Aorta (tissue), 5 donors: ENCODE results near the gene LOXL1. TPM values are rescaled to one million over a fixed set of nuclear protein-coding genes. Genes with fewer than 3 reads are reported as not detected.

Experiments
- ATAC-seq: fragments of 200-7000 bp; cut with Tn5 transposase; one replicate; pipeline ENCODE4 v1.9.1; 2022; ENCODE audit warnings: moderate library complexity; ENCODE audit not compliant: low FRiP score
- DNase-seq, 2 donors: peaks; one replicate each; pipeline ENCODE4 v3.0.0-alpha.2; 2020
- H3K27ac ChIP-seq, 2 donors: one replicate each; pipeline ENCODE4 v1.5.1; 2013; ENCODE audit warnings: low read length in 2 of 2, mild to moderate bottlenecking in 2 of 2, moderate library complexity in 2 of 2, control low read depth in 1 of 2, inconsistent platforms in 1 of 2, low read depth in 1 of 2
- H3K27me3 ChIP-seq, 2 donors: one replicate each; pipeline ENCODE4 v1.6.1; 2013; ENCODE audit warnings: control low read depth in 1 of 2, low read length in 1 of 2, mild to moderate bottlenecking in 1 of 2, moderate library complexity in 1 of 2; ENCODE audit not compliant: insufficient read depth in 2 of 2, control insufficient read depth in 1 of 2
- H3K36me3 ChIP-seq, 2 donors: one replicate each; pipeline ENCODE4 v1.6.1; 2013; ENCODE audit warnings: control low read depth in 1 of 2, low read length in 1 of 2, mild to moderate bottlenecking in 1 of 2; ENCODE audit not compliant: insufficient read depth in 2 of 2, control insufficient read depth in 1 of 2
- H3K4me1 ChIP-seq, 2 donors: one replicate each; pipeline ENCODE4 v1.6.1; 2013; ENCODE audit warnings: low read length in 2 of 2, control low read depth in 1 of 2, mild to moderate bottlenecking in 1 of 2, moderate library complexity in 1 of 2; ENCODE audit not compliant: insufficient read depth in 2 of 2, control insufficient read depth in 1 of 2
- H3K4me3 ChIP-seq, 2 donors: one replicate each; pipeline ENCODE4 v1.5.1; 2013; ENCODE audit warnings: low read length in 2 of 2, control low read depth in 1 of 2, mild to moderate bottlenecking in 1 of 2
- H3K9me3 ChIP-seq: one replicate; pipeline ENCODE4 v1.6.1; 2013; ENCODE audit warnings: mild to moderate bottlenecking, low read length; ENCODE audit not compliant: control insufficient read depth
- WGBS, 2 donors: extraction: QIAGEN DNeasy Blood & Tissue Kit; methylation state at CpG; one replicate each; pipeline ENCODE4 v1.1.7; 2013; 5-methylcytosine and 5-hydroxymethylcytosine counted together
- intact Hi-C, 2 donors: fragments of 100-400 bp; cut with DNase I; formaldehyde crosslinking; loops; one replicate each; pipeline versions ENCODE4 v1.14.2 to v1.15.0; 2022
- polyA plus RNA-seq, 2 donors: library from polyadenylated mRNA; stranded (reverse); fragments of 200-250 nt; gene quantifications; one replicate each; pipeline ENCODE4 v1.2.3, GENCODE V29; 2013
- total RNA-seq, 2 donors: library from RNA; stranded (reverse); fragmentation: NEBNext Ultra II Directional; extraction: Animal tissue kit (Norgen Biotek cat#: 25700); gene quantifications; one replicate each; pipeline ENCODE4 v1.2.1, GENCODE V29; 2021
- donor health status: healthy with polysubstance abuse.
- donor health status: Bipolar disorder and iron deficiency.
- donor health status: DM: no; HTN: no; CAD: no.
- donor health status: DM: no; HTN: no; CAD: no.
- donor health status: DM: yes; HTN: yes; CAD: no.

The LOXL1 gene
- total and polyA plus RNA-seq, 4 donors, result 49.0 to 138 (median 112) TPM

- intact Hi-C loops, result no loop called here
- Histone ChIP-seq H3K27ac (no peak overlapping the region), H3K36me3 (peaks cover 0 to 4% of the 10 kb centered on the region in 2 donors), H3K4me3 (no peak overlapping the region), H3K9me3 (no peaks in the 10 kb centered on the region), H3K27me3 (no peaks in the 10 kb centered on the region), H3K4me1 (no peaks in the 10 kb centered on the region)
- ATAC-seq, result no peak
- WGBS, 2 donors, result 84 to 87% methylated on average over 3 of the region's 3 CpGs
- peak in 1 of 2 donors; percentile 24 for DNase-seq
Measured at GRCh38 chr15:73914145-73914544, 12.1 kb upstream of the LOXL1 start.

GRCh38 chr15:73915082-73915481 is 11.2 kb upstream of the LOXL1 start:
- WGBS, 2 donors, result 82 to 91% methylated on average over 2 of the region's 2 CpGs
- Histone ChIP-seq H3K27me3 (no peaks in the 10 kb centered on the region), H3K27ac (no peak overlapping the region), H3K4me3 (no peak overlapping the region), H3K36me3 (peaks cover 0 to 6% of the 10 kb centered on the region in 2 donors), H3K9me3 (no peaks in the 10 kb centered on the region), H3K4me1 (no peaks in the 10 kb centered on the region)
- intact Hi-C loops, result no loop called here
- ATAC-seq, result no peak
- no peak for DNase-seq

- peaks cover 0 to 4% of the 10 kb centered on the region in 2 donors for H3K4me1 ChIP-seq
- intact Hi-C loops, result no loop called here
- H3K4me3 ChIP-seq, result no peak overlapping the region
- H3K27me3 ChIP-seq, result no peaks in the 10 kb centered on the region
- H3K27ac ChIP-seq, result no peak overlapping the region
- ATAC-seq (no peak), DNase-seq (no peak)
- no peaks in the 10 kb centered on the region for H3K9me3 ChIP-seq
- WGBS, 2 donors, result 91 to 93% methylated on average over 3 of the region's 3 CpGs
- peaks cover 0 to 3% of the 10 kb centered on the region in 2 donors for H3K36me3 ChIP-seq
Measured at GRCh38 chr15:73918784-73919183, 7.5 kb upstream of the LOXL1 start.

- WGBS, 2 donors, result 94 to 96% methylated on average over 6 of the region's 6 CpGs
- intact Hi-C loops, result no loop called here
- no peak for ATAC-seq
Measured at GRCh38 chr15:73919706-73920105, 6.6 kb upstream of the LOXL1 start.

GRCh38 chr15:73921254-73921925 is 4.9 kb upstream of the LOXL1 start:
- WGBS, 2 donors, result 25% methylated on average over 4 of the region's 4 CpGs
- Histone ChIP-seq H3K9me3 (no peaks in the 10 kb centered on the region), H3K27ac (peak overlapping the region; percentile 19 to 60), H3K4me3 (no peak overlapping the region), H3K27me3 (no peaks in the 10 kb centered on the region), H3K4me1 (peaks cover 0 to 4% of the 10 kb centered on the region in 2 donors), H3K36me3 (peaks cover 0 to 2% of the 10 kb centered on the region in 2 donors)
- intact Hi-C loops, result no loop called here
- DNase-seq (peak; percentile 46 to 65), ATAC-seq (no peak)

More at GRCh38 chr15:73919706-73920105, 6.6 kb upstream of the LOXL1 start:
- no peak overlapping the region for H3K4me3 ChIP-seq
- no peak overlapping the region for H3K27ac ChIP-seq
- H3K36me3 ChIP-seq, result peaks cover 0 to 3% of the 10 kb centered on the region in 2 donors
- peak in 1 of 2 donors; percentile 70 for DNase-seq
- H3K4me1 ChIP-seq, result peaks cover 0 to 4% of the 10 kb centered on the region in 2 donors
- H3K9me3 ChIP-seq, result no peaks in the 10 kb centered on the region
- H3K27me3 ChIP-seq, result no peaks in the 10 kb centered on the region

GRCh38 chr15:73922186-73923151 is 3.8 kb upstream of the LOXL1 start:
- peak; percentile 79 to 82 for DNase-seq
- Histone ChIP-seq H3K9me3 (no peaks in the 10 kb centered on the region), H3K27ac (peak overlapping the region; percentile 68 to 83), H3K4me3 (no peak overlapping the region), H3K36me3 (peaks cover 0 to 2% of the 10 kb centered on the region in 2 donors), H3K27me3 (no peaks in the 10 kb centered on the region), H3K4me1 (peaks cover 0 to 4% of the 10 kb centered on the region in 2 donors)
- peak; percentile 47 for ATAC-seq
- intact Hi-C loops, result no loop called here
- 5 to 7% methylated on average over 17 to 19 of the region's 19 CpGs for WGBS, 2 donors

GRCh38 chr15:73923156-73923487 is 3.1 kb upstream of the LOXL1 start:
- WGBS, 2 donors, result 8 to 12% methylated on average over 7 of the region's 7 CpGs

GRCh38 chr15:73923488-73924164 is 2.6 kb upstream of the LOXL1 start:
- no peak for ATAC-seq
- no peak overlapping the region for H3K4me3 ChIP-seq

More at GRCh38 chr15:73923156-73923487, 3.1 kb upstream of the LOXL1 start:
- DNase-seq, result peak in 1 of 2 donors; percentile 52
- no peaks in the 10 kb centered on the region for H3K27me3 ChIP-seq
- H3K4me3 ChIP-seq, result no peak overlapping the region
- peaks cover 0 to 2% of the 10 kb centered on the region in 2 donors for H3K36me3 ChIP-seq
- intact Hi-C loops, result no loop called here
- peak overlapping the region; percentile 68 to 83 for H3K27ac ChIP-seq
- ATAC-seq, result no peak
- no peaks in the 10 kb centered on the region for H3K9me3 ChIP-seq
- H3K4me1 ChIP-seq, result peaks cover 0 to 4% of the 10 kb centered on the region in 2 donors

More at GRCh38 chr15:73923488-73924164, 2.6 kb upstream of the LOXL1 start:
- peak; percentile 45 to 57 for DNase-seq
- intact Hi-C loops, result no loop called here
- 16 to 19% methylated on average over 6 of the region's 6 CpGs for WGBS, 2 donors
- Histone ChIP-seq H3K27ac (peak overlapping the region; percentile 34 to 68), H3K9me3 (no peaks in the 10 kb centered on the region), H3K4me1 (peaks cover 0 to 4% of the 10 kb centered on the region in 2 donors), H3K36me3 (peaks cover 0 to 2% of the 10 kb centered on the region in 2 donors), H3K27me3 (no peaks in the 10 kb centered on the region)
